Breast epithelium (tissue), 4 donors: ENCODE data around the gene SYK. TPM values are rescaled to one million over a fixed set of nuclear protein-coding genes. Genes with fewer than 3 reads are reported as not detected.

Experiments
- DNase-seq, 2 donors: peaks; one replicate each; pipeline ENCODE4 v3.0.0-alpha.2; 2019; ENCODE audit warnings: low spot score in 2 of 2
- H3K27ac ChIP-seq, 2 donors: fragments of 200-600 bp; sonication (generic) in 1 of 2; one replicate each; pipeline ENCODE4 v1.5.1; 2016 to 2019; ENCODE audit warnings: mild to moderate bottlenecking in 1 of 2
- H3K27me3 ChIP-seq, 2 donors: fragments of 200-600 bp; sonication (generic) in 1 of 2; one replicate each; pipeline versions ENCODE4 v1.5.1 to v1.6.0; 2017 to 2019; ENCODE audit warnings: control low read depth in 1 of 2, mild to moderate bottlenecking in 1 of 2
- H3K36me3 ChIP-seq: fragments of 200-600 bp; one replicate; pipeline ENCODE4 v1.5.1; 2019
- H3K4me1 ChIP-seq, 2 donors: fragments of 200-600 bp; sonication (generic); one replicate each; pipeline ENCODE4 v1.5.1; 2016 to 2019; ENCODE audit warnings: control low read depth in 1 of 2
- H3K4me3 ChIP-seq, 3 donors: fragments of 200-600 bp; sonication (generic); 1 replicate in 2 of 3; 2 replicates in 1 of 3; pipeline ENCODE4 v1.5.1; 2016 to 2019; ENCODE audit warnings: mild to moderate bottlenecking in 3 of 3, moderate library complexity in 2 of 3
- H3K9me3 ChIP-seq, 2 donors: fragments of 200-600 bp; sonication (generic) in 1 of 2; one replicate each; pipeline ENCODE4 v1.5.1; 2016 to 2019; ENCODE audit warnings: control low read depth in 1 of 2
- POLR2A ChIP-seq: fragments of 450-650 bp; IDR thresholded peaks from one replicate; pipeline ENCODE4 v1.6.1; 2016; ENCODE audit warnings: antibody characterized with exemption, mild to moderate bottlenecking, moderate library complexity
- POLR2AphosphoS5 ChIP-seq, 3 donors: sonication (generic); formaldehyde crosslinking; IDR thresholded peaks; one replicate each; pipeline ENCODE4 v1.6.1; 2017; ENCODE audit warnings: antibody characterized with exemption in 3 of 3
- intact Hi-C: fragments of 100-400 bp; cut with DNase I; formaldehyde crosslinking; loops from one replicate; pipeline ENCODE4 v1.15.1; 2023; ENCODE audit warnings: low total_unique reads
- total RNA-seq, 3 donors: library from RNA; depleted of rRNA; stranded (reverse); fragments of >200 nt; gene quantifications; one replicate each; pipeline ENCODE4 v1.1.0, GENCODE V29; 2016
- TF ChIP-seq, protein P1 (sequence below), 3 donors: fragments of 450-650 bp; IDR thresholded peaks; one replicate each; pipeline ENCODE4 v1.5.1; 2016 to 2017; ENCODE audit warnings: antibody characterized with exemption in 3 of 3, mild to moderate bottlenecking in 3 of 3, moderate library complexity in 3 of 3

Gene SYK
- total RNA-seq, 3 donors from 2014 or later: 11.8 to 37.8 (median 25.9) TPM

DNA sequence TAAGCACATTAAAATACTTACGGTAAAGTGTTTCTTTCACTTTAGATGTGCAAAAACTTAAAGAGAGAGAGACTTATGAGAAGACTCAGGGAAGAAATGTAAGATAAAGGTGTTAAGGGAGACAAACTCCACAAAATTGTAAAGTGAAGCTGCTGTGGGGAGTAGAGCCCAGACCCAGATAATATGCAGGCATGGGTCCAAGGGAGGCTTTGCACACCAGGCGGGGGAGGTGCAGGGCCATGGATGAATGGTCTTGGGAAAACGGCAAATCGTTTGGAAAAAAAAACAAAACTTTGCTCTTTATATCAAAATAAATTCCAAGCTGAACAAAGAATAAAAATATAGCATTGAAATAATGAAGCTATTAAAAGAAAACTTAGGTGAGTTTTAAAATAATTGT lies 9.1 kb downstream of the SYK start:
- H3K27me3 ChIP-seq: no peaks in the 10 kb centered on the region
- intact Hi-C loops: no loop called here
- no peaks in the 10 kb centered on the region for H3K4me1 ChIP-seq
- no peaks in the 10 kb centered on the region for H3K36me3 ChIP-seq
- no peak for TF ChIP-seq POLR2A
- TF ChIP-seq, protein P1, sequence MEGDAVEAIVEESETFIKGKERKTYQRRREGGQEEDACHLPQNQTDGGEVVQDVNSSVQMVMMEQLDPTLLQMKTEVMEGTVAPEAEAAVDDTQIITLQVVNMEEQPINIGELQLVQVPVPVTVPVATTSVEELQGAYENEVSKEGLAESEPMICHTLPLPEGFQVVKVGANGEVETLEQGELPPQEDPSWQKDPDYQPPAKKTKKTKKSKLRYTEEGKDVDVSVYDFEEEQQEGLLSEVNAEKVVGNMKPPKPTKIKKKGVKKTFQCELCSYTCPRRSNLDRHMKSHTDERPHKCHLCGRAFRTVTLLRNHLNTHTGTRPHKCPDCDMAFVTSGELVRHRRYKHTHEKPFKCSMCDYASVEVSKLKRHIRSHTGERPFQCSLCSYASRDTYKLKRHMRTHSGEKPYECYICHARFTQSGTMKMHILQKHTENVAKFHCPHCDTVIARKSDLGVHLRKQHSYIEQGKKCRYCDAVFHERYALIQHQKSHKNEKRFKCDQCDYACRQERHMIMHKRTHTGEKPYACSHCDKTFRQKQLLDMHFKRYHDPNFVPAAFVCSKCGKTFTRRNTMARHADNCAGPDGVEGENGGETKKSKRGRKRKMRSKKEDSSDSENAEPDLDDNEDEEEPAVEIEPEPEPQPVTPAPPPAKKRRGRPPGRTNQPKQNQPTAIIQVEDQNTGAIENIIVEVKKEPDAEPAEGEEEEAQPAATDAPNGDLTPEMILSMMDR (IDR thresholded peaks at IDR 0.05): no peak
- no peak overlapping the region for H3K27ac ChIP-seq
- no peak for DNase-seq
- H3K4me3 ChIP-seq: no peak overlapping the region
- H3K9me3 ChIP-seq: no peaks in the 10 kb centered on the region

DNA sequence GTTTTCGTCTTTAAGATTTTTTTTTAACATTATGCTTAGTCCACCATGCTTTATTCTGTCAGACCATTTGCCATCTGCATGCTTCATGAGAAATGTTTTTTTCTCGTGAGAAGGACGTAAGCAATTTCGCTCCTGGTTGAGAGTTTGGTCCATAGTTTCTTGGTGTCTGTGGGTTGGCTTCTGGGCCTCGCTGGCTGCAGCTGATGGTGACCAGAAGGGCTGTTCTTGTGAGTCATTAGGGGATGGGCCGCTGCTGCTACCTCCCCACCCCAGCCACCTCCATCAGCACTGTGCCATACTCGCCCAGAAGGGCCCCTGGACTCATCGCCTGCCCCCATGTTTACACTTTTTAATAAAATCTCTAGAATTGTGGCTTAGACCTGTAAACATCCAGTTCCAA lies 11.4 kb downstream of the SYK start:
- Histone ChIP-seq H3K36me3 (no peaks in the 10 kb centered on the region), H3K27ac (no peak overlapping the region), H3K27me3 (no peaks in the 10 kb centered on the region), H3K4me3 (no peak overlapping the region), H3K4me1 (no peaks in the 10 kb centered on the region), H3K9me3 (no peaks in the 10 kb centered on the region)
- no peak for TF ChIP-seq POLR2AphosphoS5 (IDR thresholded peaks at IDR 0.05)
- intact Hi-C loops: no loop called here
- DNase-seq: no peak

DNA sequence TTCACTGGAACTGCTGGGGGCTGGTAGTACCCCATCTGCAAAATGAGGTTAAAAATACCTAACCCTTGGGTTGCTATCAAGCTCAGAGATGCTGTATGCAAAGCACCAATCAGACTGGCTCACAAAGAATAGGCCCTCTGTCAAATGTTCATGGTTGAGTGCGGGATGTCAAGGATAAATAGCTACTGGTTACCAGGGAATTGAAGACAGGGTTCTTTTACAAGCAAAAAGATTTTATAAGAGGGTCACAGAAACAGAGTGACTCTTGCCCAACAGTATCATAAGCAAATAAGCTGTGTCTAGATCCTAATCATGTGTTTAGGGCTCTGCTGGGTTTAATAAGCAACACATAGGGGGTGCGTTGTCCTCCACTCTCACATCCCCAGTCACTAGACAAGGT lies 11.9 kb downstream of the SYK start:
- no peak overlapping the region for H3K27ac ChIP-seq
- intact Hi-C loops: no loop called here

DNA sequence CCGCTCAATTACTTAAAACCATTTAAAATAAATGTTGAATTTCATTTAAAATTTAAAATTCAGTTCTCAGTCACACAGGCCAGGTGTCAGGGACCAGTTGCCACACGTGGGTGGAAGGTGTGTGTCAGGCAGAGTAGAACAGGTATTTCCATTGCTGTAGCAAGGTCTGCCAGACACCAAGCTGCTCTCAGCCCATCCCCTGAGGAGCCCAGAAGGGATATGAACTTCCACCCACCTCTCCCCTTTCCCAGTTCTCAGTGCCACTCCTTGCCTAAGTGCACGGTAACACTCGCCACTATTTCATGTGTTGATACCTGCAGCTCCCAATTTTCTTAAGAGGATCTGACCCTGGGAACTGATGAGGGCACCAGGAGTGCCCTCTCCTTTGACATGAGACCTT lies 12.7 kb downstream of the SYK start:
- TF ChIP-seq, protein P1 (IDR thresholded peaks at IDR 0.05): no peak
- no peak for TF ChIP-seq POLR2AphosphoS5 (IDR thresholded peaks at IDR 0.05)
- no peak for TF ChIP-seq POLR2A
- no peak for DNase-seq
- Histone ChIP-seq H3K27ac (no peak overlapping the region), H3K9me3 (no peaks in the 10 kb centered on the region), H3K4me1 (no peaks in the 10 kb centered on the region), H3K36me3 (no peaks in the 10 kb centered on the region), H3K4me3 (no peak overlapping the region), H3K27me3 (no peaks in the 10 kb centered on the region)
- intact Hi-C loops: no loop called here

More for the DNA sequence above, 11.9 kb downstream of the SYK start:
- H3K4me3 ChIP-seq: no peak overlapping the region
- DNase-seq: no peak
- H3K4me1 ChIP-seq: no peaks in the 10 kb centered on the region
- no peaks in the 10 kb centered on the region for H3K9me3 ChIP-seq
- TF ChIP-seq POLR2A (no peak), POLR2AphosphoS5 (IDR thresholded peaks at IDR 0.05) (no peak)
- TF ChIP-seq, protein P1 (IDR thresholded peaks at IDR 0.05): no peak
- H3K27me3 ChIP-seq: no peaks in the 10 kb centered on the region
- H3K36me3 ChIP-seq: no peaks in the 10 kb centered on the region

DNA sequence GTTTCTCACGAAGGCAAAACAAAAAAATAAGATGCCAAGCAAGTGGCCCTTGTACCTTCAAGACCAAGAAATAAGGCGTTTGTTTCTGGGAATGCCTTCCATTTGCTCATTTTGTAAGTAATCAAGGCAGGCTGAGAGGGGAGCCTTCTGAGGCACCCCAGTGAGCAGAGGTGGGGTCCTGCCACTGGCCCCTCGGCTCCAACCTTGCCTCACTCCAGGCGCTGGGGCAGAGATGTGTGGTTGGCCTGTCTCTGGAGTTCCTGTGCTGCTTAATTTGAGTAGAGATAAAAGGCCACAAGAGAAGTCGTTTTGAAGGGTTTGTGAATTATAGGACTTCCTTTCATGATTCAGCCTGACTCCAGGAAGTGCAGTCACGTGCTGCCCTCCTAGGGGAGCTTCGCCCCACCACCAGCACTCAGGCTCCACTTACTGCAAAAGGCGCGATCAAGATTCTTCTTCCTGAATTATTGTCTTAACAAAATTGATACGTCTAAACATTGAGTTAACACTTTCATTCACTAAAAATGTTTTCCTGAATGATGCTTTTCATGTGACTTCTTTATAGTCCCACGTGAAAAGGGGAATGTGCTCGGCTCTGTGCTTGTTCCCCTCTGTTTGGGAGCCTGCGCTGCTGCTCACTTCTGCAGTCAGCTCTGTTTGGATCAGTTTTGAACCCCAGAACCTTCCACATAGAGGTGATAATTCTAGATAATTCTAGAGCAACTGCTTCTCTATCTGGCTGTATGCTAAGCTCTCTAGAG lies 13.7 kb downstream of the SYK start:
- intact Hi-C loops: no loop called here
- Histone ChIP-seq H3K36me3 (no peaks in the 10 kb centered on the region), H3K4me1 (no peaks in the 10 kb centered on the region), H3K9me3 (no peaks in the 10 kb centered on the region), H3K27me3 (no peaks in the 10 kb centered on the region), H3K4me3 (no peak overlapping the region), H3K27ac (no peak overlapping the region)
- DNase-seq: no peak
- TF ChIP-seq POLR2A: no peak
- TF ChIP-seq, protein P1 (IDR thresholded peaks at IDR 0.05): no peak
- no peak for TF ChIP-seq POLR2AphosphoS5 (IDR thresholded peaks at IDR 0.05)
